NOMO-1 treated with DMSO at 0.1 percent for 48 hours (cell line): ENCODE measurements around the gene SCGB2B2.
"Not testable (repeated sequence)": the region's sequence is repeated elsewhere in the genome, so short reads cannot be mapped to it uniquely, and the experiment has no call there.

Source experiments
- DNase-seq: peaks from one replicate; lab custom pipeline; 2025; ENCODE audit not compliant: unreplicated experiment; lab: John Stamatoyannopoulos, UW

The SCGB2B2 gene, protein sequence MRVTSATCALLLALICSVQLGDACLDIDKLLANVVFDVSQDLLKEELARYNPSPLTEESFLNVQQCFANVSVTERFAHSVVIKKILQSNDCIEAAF

DNA sequence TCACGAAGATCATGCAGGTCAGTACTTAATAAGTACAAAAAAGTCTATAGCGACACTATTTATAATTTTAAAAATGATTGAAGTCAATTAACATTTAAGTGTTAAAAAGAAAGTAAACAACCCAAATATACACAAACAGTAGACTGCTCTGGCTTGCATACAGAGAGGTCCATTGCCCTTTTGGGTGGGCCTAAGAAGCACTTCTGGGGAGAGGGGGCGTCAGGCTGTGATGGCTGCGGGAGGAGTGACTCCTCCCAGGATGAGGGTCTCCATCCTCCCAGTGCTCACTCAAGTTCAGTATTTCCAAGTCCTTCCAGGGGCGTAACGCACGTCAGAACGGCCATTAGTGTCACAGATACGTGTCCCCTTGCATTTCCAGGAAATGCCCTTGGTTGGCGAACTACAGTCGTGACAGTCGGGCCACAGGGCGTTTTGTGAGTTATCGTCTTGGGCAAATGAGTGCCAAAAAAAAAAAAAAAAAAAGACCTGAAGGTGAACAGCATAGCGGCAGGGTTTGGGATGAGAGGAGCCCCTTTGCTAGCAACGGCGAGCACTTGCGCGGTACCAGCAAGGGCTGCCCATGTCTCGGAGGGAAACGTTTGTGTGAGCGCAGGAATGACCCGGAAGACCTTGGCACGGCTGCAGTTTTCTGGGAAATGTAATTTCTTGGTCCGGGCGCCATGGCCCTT, at the start of gene SCGB2B2:
Gene SCGB2B2, minus strand, starts transcription at position 463 of the 689 bp plus-strand sequence. CDS start 82,596 bp downstream, outside the sequence.
- DNase-seq = peak; percentile 94

DNA sequence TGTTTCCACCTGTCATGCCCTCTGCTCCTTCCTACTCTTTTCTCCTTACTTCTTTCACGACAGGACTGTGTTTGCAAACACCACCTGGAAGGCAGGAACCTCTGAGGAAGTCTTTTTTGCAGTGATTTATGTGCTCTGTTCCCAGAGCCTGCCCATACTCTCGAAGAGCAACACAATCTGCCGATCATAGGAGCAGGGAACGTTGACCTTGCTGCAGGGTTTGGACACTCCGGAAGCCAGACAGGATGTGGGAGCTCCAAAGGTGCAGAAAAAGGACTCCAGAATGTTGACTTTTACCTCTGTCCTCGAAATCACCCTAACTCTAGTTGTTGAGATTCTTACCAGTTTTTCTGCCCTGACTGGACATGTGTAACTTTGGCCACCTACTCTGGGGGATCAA, 48.4 kb upstream of the SCGB2B2 start:
- no peak for DNase-seq

DNA sequence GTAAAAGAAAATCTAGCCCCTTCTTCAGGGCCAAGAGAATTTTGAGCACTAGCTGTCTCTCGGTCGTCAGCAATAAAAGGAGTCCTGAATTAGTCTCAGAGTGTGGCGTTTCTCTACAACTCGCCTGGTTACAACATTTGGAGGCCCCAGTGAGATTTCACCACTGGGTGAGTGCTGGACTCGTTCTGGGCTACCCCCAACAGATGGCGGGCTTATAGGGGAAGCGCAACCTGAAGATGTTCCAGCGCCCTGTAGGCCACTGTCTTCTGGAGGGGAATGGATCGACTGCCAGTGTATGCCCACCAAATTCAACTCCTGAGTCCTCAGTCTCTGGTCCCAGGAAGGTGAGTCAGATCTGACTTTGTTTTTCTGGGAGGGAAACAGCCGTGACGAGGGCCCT, 45.4 kb upstream of the SCGB2B2 start:
- no peak for DNase-seq

DNA sequence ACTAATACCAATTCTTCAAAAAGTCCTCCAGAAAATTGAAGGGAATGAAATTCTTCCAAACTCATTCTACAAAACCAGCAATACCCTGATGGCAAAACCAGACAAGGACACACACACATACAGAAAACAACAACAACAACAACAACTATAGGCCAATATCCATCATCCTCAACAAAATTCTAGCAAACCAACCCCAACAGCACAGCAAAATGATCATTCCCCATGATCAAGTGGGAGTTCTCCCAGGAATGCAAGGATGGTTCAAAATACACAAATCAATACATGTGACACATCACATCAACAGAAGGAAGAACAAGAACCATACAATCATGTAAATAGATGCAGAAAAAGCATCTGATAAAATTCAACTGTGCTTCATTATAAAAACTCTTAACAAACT, 38.4 kb upstream of the SCGB2B2 start:
- no peak for DNase-seq

DNA sequence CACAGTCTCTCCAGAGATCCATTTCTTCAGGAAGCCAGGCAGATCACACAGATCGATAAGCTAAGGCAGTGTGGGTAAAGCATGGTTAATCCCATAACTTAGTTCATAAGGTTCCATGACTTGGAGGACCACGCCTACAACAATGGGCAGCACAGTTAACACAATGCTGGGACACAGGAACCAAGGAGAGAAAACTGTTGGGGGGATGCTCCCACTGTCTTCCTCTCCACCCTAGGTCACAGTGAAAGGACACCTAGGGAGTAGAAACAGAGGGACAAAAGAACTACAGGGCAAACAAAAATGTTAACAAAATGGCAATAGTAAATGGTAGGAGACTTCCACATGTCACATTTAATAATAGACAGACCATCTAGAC, 36.3 kb upstream of the SCGB2B2 start:
- no peak for DNase-seq

DNA sequence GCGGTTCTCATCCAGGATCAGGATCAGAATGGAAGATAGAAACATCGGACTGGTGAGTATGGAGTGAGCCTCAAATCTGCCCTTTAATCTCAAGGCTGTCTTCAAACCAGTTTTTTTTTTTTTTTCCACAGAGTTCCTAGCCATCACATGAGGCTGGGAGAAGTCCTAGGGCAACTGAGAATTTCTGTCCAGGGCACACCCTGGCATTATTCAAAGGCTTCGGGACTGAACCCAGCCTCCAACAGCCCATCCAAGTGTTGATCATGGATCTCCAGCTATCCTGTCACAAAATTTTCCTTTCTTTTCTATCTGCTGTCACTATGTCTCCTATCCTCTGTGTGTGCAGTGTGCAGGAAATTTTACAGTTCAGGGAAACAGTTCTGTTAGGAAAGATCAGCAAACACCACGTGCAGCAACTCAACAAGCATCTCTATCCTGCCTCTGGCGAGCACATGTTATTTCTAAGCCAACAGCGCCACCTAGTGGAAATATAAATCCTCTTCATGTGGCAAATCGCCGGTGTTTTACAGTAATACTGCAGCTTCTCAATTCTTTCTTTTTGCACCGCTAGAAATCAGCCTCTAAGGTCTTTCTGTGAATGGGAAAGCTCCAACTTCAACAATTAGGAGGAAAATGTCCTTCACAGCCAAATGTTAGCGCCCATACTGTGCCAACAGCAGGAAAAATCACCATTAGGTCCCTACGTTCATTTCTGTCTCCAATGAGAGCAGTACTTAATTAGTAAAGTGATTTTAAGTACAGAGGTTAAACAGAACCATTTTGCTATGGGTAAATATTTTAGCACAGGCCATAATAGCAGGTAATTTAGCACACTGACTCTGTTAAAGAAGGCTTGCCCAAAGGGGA, 35.7 kb upstream of the SCGB2B2 start:
- peak; percentile 61 for DNase-seq

DNA sequence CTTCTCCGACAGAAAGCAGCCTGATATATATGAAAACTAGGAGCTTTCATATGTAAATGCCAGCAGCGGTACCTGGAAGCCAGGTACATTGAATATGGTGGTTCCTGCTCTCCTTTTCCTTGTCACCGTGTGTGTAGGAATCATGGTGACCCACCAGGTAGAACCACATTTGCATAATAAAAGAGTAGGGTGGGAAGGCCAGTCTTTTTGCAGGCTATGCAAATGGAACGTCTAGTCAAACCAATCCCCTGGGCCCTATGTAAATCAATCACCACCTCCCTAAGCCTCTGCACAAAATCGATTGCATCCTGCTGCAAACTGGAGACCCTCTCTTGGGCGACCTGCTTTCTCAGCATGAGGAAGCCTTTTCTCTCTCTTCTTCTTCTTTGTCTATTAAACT, 34.9 kb upstream of the SCGB2B2 start:
- DNase-seq = no peak

DNA sequence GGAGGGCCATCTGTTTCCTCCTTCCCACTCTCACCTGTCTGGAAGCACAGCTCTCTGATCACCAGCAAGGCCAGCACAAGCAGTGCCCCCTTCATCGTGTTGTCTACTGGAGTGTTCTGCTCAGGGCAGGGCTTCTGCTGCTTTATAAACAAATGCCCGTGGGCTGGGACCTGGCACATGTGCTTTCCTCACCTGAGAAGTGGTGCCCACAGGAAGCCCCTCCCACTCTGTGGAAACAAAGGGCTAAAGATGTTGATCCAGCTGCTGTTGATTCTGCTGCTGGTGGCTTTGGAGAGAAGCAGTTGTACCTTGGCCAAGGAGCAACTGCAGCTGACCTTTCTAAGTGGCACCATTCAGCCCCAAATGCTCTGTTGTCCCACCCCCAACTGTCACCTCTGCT, 30.7 kb upstream of the SCGB2B2 start:
- no peak for DNase-seq

DNA sequence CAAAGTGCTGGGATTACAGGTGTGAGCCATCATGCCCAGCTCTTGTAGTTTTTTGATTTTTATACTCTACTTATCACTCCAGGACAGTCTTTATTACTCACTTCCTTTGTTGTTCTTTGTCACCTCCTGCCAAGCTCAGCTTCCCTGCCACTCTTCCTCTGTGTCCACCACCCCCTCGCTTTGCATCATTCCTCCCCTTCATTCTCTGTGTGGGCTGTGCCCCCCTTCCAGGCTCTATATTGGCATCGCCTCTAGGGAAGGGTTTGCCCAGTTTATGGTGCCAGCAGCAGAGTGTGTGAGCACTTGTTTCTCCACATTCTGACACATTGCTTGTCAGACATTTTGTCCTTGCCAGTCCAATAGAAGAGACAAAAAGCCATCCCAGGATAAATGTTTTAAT, 15.6 kb upstream of the SCGB2B2 start:
- no peak for DNase-seq

DNA sequence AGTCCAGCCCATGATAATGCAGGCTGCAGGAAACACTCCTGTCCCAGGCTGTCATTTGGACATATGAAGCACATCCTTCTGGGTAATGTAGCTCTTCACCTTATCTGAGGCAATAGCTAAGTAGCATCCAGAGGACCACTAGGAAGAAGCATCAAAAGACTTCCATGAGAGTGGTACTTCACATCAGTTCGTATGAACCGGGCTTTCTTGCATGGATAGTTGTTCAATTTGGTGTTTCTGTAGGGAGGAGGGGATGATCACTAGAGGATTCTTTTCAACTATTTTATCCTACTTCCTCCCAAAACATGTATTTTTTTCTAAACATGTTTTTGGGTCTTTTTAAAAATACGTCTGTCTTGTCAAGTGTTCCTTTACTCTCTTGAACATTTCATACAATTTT, 13.4 kb upstream of the SCGB2B2 start:
- DNase-seq = no peak

DNA sequence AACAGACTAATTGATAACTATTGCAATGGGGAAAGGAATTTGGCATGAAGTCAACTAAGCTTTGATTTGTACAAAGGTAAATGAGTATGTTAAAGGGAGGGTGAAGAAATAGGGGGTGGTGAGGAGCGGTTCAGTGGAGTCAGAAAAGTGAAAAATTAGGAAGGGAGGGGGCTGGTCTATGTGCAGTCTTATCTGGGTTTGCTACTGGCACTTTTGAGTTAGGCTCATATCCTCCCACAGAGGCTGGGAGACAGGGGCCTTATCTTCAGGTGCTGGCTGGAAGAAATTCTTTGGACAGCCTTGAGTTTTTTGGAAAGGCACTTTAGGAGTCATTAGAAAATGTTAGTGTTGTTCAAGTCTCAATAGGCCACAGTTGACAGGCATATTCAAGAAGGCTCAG, 11.6 kb upstream of the SCGB2B2 start:
- no peak for DNase-seq

DNA sequence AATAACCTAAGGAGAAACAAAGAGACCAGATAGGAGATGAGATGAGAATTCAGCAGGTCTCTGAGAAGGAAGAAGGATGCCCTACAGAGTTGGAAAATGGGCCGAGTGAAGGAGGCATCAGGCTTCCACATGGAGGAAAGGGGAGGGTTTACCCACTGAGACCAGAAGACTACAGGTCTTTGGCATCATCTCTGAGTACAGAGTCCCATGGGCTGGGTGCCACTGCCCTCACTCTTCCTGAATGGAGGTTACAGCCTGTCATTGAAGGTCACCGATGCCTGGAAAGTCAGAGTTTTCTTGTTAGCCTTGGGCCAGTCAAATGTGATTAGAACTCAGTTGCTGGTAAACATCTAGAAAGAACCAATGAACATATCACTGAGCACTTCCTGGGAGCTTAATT, 10.4 kb upstream of the SCGB2B2 start:
- no peak for DNase-seq

DNA sequence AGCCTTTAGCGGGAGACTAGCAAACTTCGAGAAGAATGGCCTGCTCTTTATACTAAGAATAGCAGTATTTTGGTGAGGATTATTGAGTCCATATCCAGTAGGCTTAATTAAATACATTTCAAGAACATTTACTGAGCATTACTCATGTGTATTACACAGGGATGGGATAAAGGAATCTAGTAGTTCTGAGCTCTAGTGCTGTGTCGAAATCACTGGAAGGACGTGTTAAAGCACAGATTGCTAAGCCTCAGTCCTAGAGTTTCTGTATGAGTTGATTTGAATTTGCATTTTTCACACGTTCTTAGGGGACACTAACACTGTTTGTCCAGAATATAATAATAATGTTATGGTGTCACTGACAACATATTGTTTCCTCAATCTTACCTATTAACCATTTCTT, 9.5 kb upstream of the SCGB2B2 start:
- DNase-seq = no peak

DNA sequence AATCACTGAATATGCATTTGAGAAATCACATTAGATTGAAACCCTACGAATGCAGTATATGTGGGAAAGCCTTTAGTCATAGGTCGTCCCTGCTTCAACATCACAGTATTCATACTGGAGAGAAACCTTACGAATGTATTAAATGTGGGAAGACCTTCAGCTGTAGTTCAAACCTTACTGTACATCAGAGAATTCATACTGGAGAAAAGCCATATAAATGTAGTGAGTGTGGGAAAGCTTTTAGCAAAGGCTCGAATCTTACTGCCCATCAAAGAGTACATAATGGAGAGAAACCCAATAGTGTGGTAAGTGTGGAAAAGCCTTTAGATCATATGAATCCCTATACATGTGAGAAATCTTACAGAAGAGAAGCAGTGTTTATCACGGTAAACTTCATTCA, 8.3 kb upstream of the SCGB2B2 start:
- DNase-seq = not testable (repeated sequence)

DNA sequence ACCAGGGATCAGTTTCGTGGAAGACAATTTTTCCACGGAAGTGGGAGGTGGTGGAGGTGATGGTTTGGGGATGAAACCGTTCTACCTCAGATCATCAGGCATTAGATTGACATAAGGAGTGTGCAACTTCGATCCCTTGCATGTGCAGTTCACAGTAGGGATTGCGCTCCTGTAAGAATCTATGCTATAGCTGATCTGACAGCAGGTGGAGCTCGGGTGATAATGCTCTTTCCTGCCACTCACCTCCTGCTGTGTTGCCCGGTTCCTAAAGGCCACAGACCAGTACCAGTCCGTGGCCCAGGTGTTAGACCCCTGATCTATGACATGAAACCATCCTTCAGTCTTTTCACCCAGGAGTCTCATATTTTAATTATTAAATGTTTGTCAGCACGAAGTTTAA, 4.5 kb upstream of the SCGB2B2 start:
- no peak for DNase-seq

DNA sequence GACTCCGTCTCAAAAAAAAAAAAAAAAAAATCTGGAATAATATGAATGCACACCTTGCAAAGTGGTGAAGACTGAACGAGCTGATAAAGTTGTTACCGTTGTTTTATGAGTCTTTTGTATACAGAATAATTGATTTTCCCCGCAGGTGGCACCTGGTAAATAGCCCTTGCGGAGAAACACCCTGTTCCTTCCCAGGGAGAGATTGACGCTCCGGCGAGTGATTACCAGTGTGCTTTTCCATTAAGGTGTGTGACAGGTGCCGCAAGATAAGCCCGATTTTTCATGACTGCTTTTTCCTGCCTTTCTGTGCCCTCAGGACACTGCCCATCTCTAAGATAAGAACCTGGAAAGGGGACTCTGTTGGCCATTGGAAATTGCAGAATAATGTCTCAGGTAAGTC, 1.5 kb upstream of the SCGB2B2 start:
- no peak for DNase-seq

DNA sequence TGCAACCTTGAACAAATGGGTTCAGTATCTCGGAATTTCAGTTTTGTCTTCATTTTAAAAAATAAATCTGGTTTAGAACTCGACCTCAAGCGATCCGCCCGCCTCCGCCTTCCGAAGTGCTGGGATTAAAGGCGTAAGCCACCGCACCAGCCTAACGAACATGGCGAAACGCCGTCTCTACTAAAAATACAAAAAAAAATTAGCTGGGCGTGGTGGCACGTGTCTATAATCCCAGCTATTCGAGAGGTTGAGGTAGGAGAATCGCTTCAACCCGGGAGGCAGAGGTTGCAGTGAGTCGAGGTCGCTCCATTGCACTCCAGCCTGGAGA, 1.1 kb upstream of the SCGB2B2 start:
- no peak for DNase-seq

DNA sequence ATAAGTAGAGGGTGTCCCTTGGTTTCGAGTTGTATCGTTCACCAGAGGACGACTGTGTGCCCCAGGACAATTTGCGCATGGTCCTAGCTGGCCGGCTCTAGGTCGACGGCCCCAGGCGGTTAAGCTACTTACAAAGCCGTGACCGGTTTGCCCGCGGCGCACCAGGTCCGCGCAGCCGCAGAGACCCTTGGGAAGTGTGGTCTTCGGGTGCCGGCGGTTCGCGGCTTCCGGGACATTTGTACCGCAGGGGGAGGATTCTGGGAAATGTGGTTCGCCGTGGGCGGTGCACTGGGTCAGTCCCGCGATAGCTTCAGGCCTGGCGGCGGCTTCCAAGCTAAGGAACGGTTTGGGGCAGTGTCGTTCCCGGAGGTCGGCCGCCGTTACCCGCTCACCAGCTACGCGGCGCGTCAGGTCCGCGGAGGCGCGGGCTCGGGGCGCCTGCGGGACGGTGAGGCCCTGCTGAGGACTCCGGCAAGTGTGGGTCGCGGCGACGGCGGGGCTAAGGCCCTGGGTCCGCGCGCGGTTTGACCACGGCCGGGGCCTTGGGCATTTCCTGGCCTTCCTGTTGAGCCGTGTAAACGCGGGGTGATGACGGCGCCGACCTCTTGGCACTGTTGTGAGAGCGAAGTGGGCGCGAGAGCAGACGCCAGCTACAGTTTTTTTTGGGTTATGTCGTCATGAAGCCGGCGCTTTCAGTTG, 576 bp upstream of the SCGB2B2 start, which contains the start of gene ZNF302:
Gene ZNF302, plus strand, starts transcription at position 293 of the 699 bp plus-strand sequence. CDS start 1,127 bp downstream, outside the sequence.
- peak; percentile 94 for DNase-seq

DNA sequence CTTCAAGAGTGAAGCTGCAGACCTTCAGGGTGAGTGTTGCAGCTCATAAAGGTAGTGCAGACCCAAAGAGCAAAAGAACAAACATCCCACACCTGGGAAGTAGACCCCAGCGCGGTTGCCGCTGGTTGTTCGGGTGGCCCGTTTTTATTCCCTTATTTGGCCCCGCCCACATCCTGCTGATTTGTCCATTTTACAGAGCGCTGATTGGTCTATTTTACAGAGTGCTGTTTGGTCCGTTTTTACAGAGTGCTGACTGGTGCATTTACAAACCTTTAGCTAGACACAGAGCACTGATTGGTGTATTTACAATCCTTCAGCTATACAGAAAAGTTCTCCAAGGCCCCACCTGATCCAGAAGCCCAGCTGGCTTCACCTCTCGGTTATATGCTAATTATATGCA, 1.0 kb downstream of the SCGB2B2 start:
- DNase-seq = no peak

DNA sequence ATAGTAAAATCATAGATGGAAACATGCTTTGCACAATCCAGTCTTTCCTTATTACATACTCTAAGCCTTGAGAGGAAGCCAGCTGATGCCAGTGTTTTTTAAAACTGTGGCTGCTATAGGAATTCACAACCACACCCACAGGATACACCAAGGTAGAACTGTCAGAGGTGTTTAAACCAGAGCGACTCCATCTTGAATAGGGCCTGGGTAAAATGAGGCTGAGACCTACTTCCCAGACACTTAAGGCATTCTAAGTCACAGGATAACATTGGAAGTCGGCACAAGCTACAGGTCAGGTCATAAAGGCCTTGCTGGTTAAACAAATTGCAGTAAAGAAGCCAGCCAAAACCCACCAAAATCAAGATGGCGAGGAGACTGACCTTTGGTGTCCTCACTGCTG, 1.7 kb downstream of the SCGB2B2 start:
- DNase-seq = no peak

DNA sequence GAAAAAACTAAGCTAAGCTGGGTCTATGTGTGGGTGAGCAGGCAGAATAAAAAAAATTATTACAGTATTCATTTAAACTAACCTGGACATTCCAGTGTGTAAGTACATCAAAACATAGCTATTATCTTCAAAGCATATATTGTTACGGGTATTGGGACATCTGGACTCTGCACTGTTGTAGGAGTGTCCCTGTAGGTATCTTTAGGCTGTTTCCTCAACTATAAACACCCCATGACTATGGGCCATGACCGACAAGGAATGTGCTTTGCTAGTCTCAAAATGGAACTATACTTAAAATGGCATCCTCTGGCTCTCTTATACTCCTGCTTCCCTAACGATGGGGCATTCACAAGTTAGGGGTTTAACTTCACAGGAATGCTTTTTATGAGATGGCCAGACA, 3.4 kb downstream of the SCGB2B2 start:
- no peak for DNase-seq

DNA sequence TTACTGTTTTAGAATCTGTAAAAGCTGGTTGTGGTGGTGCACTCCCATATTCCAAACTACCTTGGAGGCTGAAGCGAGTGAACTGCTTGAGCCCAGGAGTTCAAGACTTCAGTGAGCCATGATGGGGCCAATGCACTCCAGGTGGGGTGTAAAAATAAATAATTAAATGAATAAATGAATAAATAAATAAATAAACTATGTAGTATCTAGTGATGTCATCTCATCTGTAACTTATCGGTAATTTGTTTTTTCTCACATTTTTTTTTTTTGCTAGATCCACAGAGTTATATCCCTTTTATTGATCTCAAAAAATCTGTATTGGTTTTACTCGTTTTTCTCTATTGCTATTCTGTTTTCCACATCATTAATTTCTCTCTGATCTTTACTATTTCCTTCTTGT, 5.0 kb downstream of the SCGB2B2 start:
- no peak for DNase-seq
